IgD-negative memory B cell (primary cell): Measurements from ENCODE around the gene IFT57. TPM values are rescaled to one million over a fixed set of nuclear protein-coding genes. Genes with fewer than 3 reads are reported as not detected.

Experiments
- H3K27ac Mint-ChIP-seq, 3 donors: one replicate each; pipeline ENCODE4 v1.8.0; 2020 to 2022; ENCODE audit warnings: mild to moderate bottlenecking in 3 of 3, mixed read lengths in 3 of 3, moderate library complexity in 1 of 3
- H3K27me3 Mint-ChIP-seq: one replicate; pipeline ENCODE4 v1.8.0; 2021; ENCODE audit warnings: mixed read lengths
- H3K36me3 Mint-ChIP-seq: one replicate; pipeline ENCODE4 v1.8.0; 2020; ENCODE audit warnings: mild to moderate bottlenecking, mixed read lengths
- H3K4me1 Mint-ChIP-seq, 3 donors: one replicate each; pipeline ENCODE4 v1.8.0; 2020 to 2022; ENCODE audit warnings: mixed read lengths in 3 of 3, mild to moderate bottlenecking in 1 of 3
- H3K4me3 Mint-ChIP-seq, 4 donors: one replicate each; pipeline ENCODE4 v1.8.0; 2020 to 2022; ENCODE audit warnings: mild to moderate bottlenecking in 4 of 4, mixed read lengths in 4 of 4, moderate library complexity in 3 of 4
- H3K9me3 Mint-ChIP-seq, 3 donors: one replicate each; pipeline ENCODE4 v1.8.0; 2020 to 2021; ENCODE audit warnings: mixed read lengths in 3 of 3, mild to moderate bottlenecking in 1 of 3
- polyA plus RNA-seq: library from polyadenylated mRNA; unstranded; fragments of 300-500 nt; fragmentation: Illumina TruSeq; gene quantifications from one replicate; pipeline ENCODE4 v1.2.3, GENCODE V29; 2021

IFT57 gene
- polyA plus RNA-seq, 1 donor from 2014 or later, result 138 TPM

- Mint-ChIP-seq H3K27me3 (no peaks in the 10 kb centered on the region), H3K4me3 (no peak overlapping the region), H3K9me3 (peaks cover 0 to 2% (median 2%) of the 10 kb centered on the region in 3 donors), H3K27ac (peak overlapping the region in 1 of 3 donors; percentile 65), H3K4me1 (peaks cover 23 to 42% (median 39%) of the 10 kb centered on the region in 3 donors), H3K36me3 (peaks cover 16% of the 10 kb centered on the region)
These were observed 22.2 kb downstream of the IFT57 start for GRCh38 chr3:108200024-108200423.

GRCh38 chr3:108191394-108191793, 30.8 kb downstream of the IFT57 start:
- Mint-ChIP-seq H3K27me3 (no peaks in the 10 kb centered on the region), H3K4me1 (peaks cover 5 to 8% (median 5%) of the 10 kb centered on the region in 3 donors), H3K9me3 (peaks cover 3 to 7% (median 4%) of the 10 kb centered on the region in 3 donors), H3K36me3 (peaks cover 22% of the 10 kb centered on the region), H3K4me3 (no peak overlapping the region), H3K27ac (no peak overlapping the region)

- Mint-ChIP-seq H3K27me3 (no peaks in the 10 kb centered on the region), H3K4me1 (peaks cover 5% of the 10 kb centered on the region in 3 donors), H3K9me3 (peaks cover 3 to 13% (median 3%) of the 10 kb centered on the region in 3 donors), H3K36me3 (peaks cover 26% of the 10 kb centered on the region), H3K27ac (peak overlapping the region in 1 of 3 donors; percentile 53), H3K4me3 (no peak overlapping the region)
These were observed 31.9 kb downstream of the IFT57 start for GRCh38 chr3:108190346-108190745.

- Mint-ChIP-seq H3K36me3 (peaks cover 30% of the 10 kb centered on the region), H3K9me3 (peaks cover 0 to 11% (median under 1%) of the 10 kb centered on the region in 3 donors), H3K4me1 (peaks cover 4 to 5% (median 5%) of the 10 kb centered on the region in 3 donors), H3K27me3 (no peaks in the 10 kb centered on the region), H3K27ac (peak overlapping the region in 2 of 3 donors; percentile 6 to 63), H3K4me3 (no peak overlapping the region)
These were observed 32.8 kb downstream of the IFT57 start for GRCh38 chr3:108189440-108189839.

- no peaks in the 10 kb centered on the region for H3K27me3 Mint-ChIP-seq
These were observed 36.7 kb downstream of the IFT57 start for GRCh38 chr3:108185536-108185935.

GRCh38 chr3:108184824-108185223, 37.4 kb downstream of the IFT57 start:
- H3K27ac Mint-ChIP-seq, result no peak overlapping the region
- H3K36me3 Mint-ChIP-seq, result peaks cover 27% of the 10 kb centered on the region
- peaks cover 0 to 11% (median 0%) of the 10 kb centered on the region in 3 donors for H3K9me3 Mint-ChIP-seq
- H3K4me3 Mint-ChIP-seq, result no peak overlapping the region
- peaks cover 11 to 21% (median 17%) of the 10 kb centered on the region in 3 donors for H3K4me1 Mint-ChIP-seq
- no peaks in the 10 kb centered on the region for H3K27me3 Mint-ChIP-seq

More at GRCh38 chr3:108185536-108185935, 36.7 kb downstream of the IFT57 start:
- H3K36me3 Mint-ChIP-seq, result peaks cover 31% of the 10 kb centered on the region
- no peak overlapping the region for H3K27ac Mint-ChIP-seq
- no peak overlapping the region for H3K4me3 Mint-ChIP-seq
- H3K9me3 Mint-ChIP-seq, result peaks cover 0 to 11% (median 0%) of the 10 kb centered on the region in 3 donors
- H3K4me1 Mint-ChIP-seq, result peaks cover 8 to 19% (median 16%) of the 10 kb centered on the region in 3 donors

GRCh38 chr3:108183971-108184370, 38.3 kb downstream of the IFT57 start:
- Mint-ChIP-seq H3K4me3 (no peak overlapping the region), H3K9me3 (peaks cover 0 to 11% (median 0%) of the 10 kb centered on the region in 3 donors), H3K27me3 (no peaks in the 10 kb centered on the region), H3K36me3 (peaks cover 25% of the 10 kb centered on the region), H3K27ac (no peak overlapping the region), H3K4me1 (peaks cover 14 to 23% (median 15%) of the 10 kb centered on the region in 3 donors)

- H3K4me3 Mint-ChIP-seq, result no peak overlapping the region
- H3K36me3 Mint-ChIP-seq, result peaks cover 26% of the 10 kb centered on the region
- peaks cover 19 to 29% (median 21%) of the 10 kb centered on the region in 3 donors for H3K4me1 Mint-ChIP-seq
- peaks cover 0 to 11% (median 0%) of the 10 kb centered on the region in 3 donors for H3K9me3 Mint-ChIP-seq
- H3K27me3 Mint-ChIP-seq, result no peaks in the 10 kb centered on the region
- H3K27ac Mint-ChIP-seq, result peak overlapping the region in 1 of 3 donors; percentile 2
These were observed 39.0 kb downstream of the IFT57 start for GRCh38 chr3:108183181-108183580.

GRCh38 chr3:108182339-108182738, 39.9 kb downstream of the IFT57 start:
- peak overlapping the region in 1 of 3 donors; percentile 55 for H3K27ac Mint-ChIP-seq
- peaks cover 0 to 11% (median 0%) of the 10 kb centered on the region in 3 donors for H3K9me3 Mint-ChIP-seq
- peaks cover 27% of the 10 kb centered on the region for H3K36me3 Mint-ChIP-seq
- no peak overlapping the region for H3K4me3 Mint-ChIP-seq
- H3K27me3 Mint-ChIP-seq, result no peaks in the 10 kb centered on the region
- peaks cover 22 to 30% (median 24%) of the 10 kb centered on the region in 3 donors for H3K4me1 Mint-ChIP-seq

- peaks cover 24 to 30% (median 28%) of the 10 kb centered on the region in 3 donors for H3K4me1 Mint-ChIP-seq
- no peak overlapping the region for H3K4me3 Mint-ChIP-seq
- peaks cover 0 to 9% (median 0%) of the 10 kb centered on the region in 3 donors for H3K9me3 Mint-ChIP-seq
- no peaks in the 10 kb centered on the region for H3K27me3 Mint-ChIP-seq
- H3K36me3 Mint-ChIP-seq, result peaks cover 20% of the 10 kb centered on the region
- peak overlapping the region in 1 of 3 donors; percentile 9 for H3K27ac Mint-ChIP-seq
These were observed 41.1 kb downstream of the IFT57 start for GRCh38 chr3:108181172-108181571.

GRCh38 chr3:108180194-108180593, 42.0 kb downstream of the IFT57 start:
- no peak overlapping the region for H3K27ac Mint-ChIP-seq

GRCh38 chr3:108178676-108179075, 43.5 kb downstream of the IFT57 start:
- Mint-ChIP-seq H3K36me3 (peaks cover 11% of the 10 kb centered on the region), H3K4me3 (no peak overlapping the region), H3K27me3 (no peaks in the 10 kb centered on the region), H3K27ac (peak overlapping the region in 1 of 3 donors; percentile 80), H3K4me1 (peaks cover 28 to 38% (median 34%) of the 10 kb centered on the region in 3 donors), H3K9me3 (no peaks in the 10 kb centered on the region)

More at GRCh38 chr3:108180194-108180593, 42.0 kb downstream of the IFT57 start:
- H3K4me1 Mint-ChIP-seq, result peaks cover 28 to 33% (median 31%) of the 10 kb centered on the region in 3 donors
- H3K36me3 Mint-ChIP-seq, result peaks cover 18% of the 10 kb centered on the region
- no peaks in the 10 kb centered on the region for H3K27me3 Mint-ChIP-seq
- no peak overlapping the region for H3K4me3 Mint-ChIP-seq
- peaks cover 0 to 5% (median 0%) of the 10 kb centered on the region in 3 donors for H3K9me3 Mint-ChIP-seq

- peaks cover 28 to 38% (median 37%) of the 10 kb centered on the region in 3 donors for H3K4me1 Mint-ChIP-seq
- no peak overlapping the region for H3K27ac Mint-ChIP-seq
- peak overlapping the region in 1 of 4 donors; percentile 24 for H3K4me3 Mint-ChIP-seq
- no peaks in the 10 kb centered on the region for H3K9me3 Mint-ChIP-seq
- no peaks in the 10 kb centered on the region for H3K27me3 Mint-ChIP-seq
- peaks cover 11% of the 10 kb centered on the region for H3K36me3 Mint-ChIP-seq
These were observed 44.7 kb downstream of the IFT57 start for GRCh38 chr3:108177536-108177935.

GRCh38 chr3:108175352-108175751, 46.9 kb downstream of the IFT57 start:
- Mint-ChIP-seq H3K4me3 (no peak overlapping the region), H3K9me3 (no peaks in the 10 kb centered on the region), H3K27ac (no peak overlapping the region), H3K36me3 (peaks cover 9% of the 10 kb centered on the region), H3K4me1 (peaks cover 27 to 40% (median 31%) of the 10 kb centered on the region in 3 donors), H3K27me3 (no peaks in the 10 kb centered on the region)

GRCh38 chr3:108171106-108171505, 51.1 kb downstream of the IFT57 start:
- Mint-ChIP-seq H3K4me3 (no peak overlapping the region), H3K4me1 (peaks cover 8 to 36% (median 30%) of the 10 kb centered on the region in 3 donors), H3K36me3 (peaks cover 12% of the 10 kb centered on the region), H3K27ac (peak overlapping the region in 1 of 3 donors; percentile 14), H3K27me3 (no peaks in the 10 kb centered on the region), H3K9me3 (no peaks in the 10 kb centered on the region)

GRCh38 chr3:108164391-108164790, 57.8 kb downstream of the IFT57 start:
- H3K4me1 Mint-ChIP-seq, result peaks cover 2 to 19% (median 15%) of the 10 kb centered on the region in 3 donors
- H3K27me3 Mint-ChIP-seq, result no peaks in the 10 kb centered on the region
- H3K36me3 Mint-ChIP-seq, result peaks cover 29% of the 10 kb centered on the region
- peak overlapping the region in 1 of 3 donors; percentile 13 for H3K27ac Mint-ChIP-seq
- H3K9me3 Mint-ChIP-seq, result no peaks in the 10 kb centered on the region
- H3K4me3 Mint-ChIP-seq, result no peak overlapping the region
